ENCODE data around the gene LRRC61.
"Not testable (repeated sequence)": the region's sequence is repeated elsewhere in the genome, so short reads cannot be mapped to it uniquely, and the experiment has no call there.

LRRC61 gene, protein sequence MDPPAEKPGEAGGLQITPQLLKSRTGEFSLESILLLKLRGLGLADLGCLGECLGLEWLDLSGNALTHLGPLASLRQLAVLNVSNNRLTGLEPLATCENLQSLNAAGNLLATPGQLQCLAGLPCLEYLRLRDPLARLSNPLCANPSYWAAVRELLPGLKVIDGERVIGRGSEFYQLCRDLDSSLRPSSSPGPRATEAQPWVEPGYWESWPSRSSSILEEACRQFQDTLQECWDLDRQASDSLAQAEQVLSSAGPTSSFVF

DNA sequence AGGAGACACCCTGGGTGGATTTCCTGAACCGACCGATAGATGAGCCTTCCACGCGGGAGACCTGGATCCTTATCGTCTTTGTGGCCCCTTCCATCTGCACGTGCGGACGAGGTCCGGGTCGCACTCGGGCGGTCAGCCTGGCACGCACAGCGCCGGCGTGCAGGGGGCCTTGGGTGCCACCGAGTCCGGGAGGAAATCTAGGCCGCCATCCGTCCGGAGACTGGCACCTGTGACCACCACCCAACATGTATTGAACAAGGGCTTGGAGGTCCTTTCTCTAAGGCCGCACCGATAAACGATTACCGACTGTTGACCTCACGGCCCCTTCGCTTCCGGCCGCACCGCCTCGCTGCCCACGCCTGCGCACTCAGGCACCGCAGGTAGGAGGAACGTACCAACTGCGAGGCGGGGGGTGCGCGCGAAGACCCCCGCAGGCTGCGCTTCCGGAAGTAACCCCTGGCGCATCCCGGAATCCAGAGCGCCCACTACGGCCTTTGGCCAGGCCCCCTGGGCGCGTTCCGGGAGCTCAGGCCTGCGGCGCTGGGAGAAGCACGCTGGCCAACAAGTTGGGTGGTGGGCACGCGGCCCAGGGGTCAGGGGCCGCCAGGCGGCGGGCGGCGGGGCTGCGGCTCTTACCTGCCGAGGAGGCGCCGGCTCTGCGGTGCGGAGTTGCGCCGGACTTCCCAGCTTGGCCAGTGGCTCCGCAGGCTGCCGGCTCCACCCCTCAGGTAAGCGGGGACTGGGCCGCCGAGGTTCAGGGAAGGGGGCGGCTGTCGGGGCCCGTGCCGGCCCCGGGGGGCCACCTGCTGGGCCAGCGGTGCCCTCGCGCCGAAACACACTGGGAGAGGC is at the start of gene LRRC61, which contains the start of gene ACTR3C:
Gene LRRC61, plus strand, starts transcription at position 523 of the 849 bp plus-strand sequence. CDS start 13,507 bp downstream, outside the sequence.
Gene ACTR3C, minus strand, starts transcription at position 713 of the 849 bp plus-strand sequence. CDS start 28,249 bp downstream, outside the sequence.
- peak; percentile 72 for DNase-seq

DNA sequence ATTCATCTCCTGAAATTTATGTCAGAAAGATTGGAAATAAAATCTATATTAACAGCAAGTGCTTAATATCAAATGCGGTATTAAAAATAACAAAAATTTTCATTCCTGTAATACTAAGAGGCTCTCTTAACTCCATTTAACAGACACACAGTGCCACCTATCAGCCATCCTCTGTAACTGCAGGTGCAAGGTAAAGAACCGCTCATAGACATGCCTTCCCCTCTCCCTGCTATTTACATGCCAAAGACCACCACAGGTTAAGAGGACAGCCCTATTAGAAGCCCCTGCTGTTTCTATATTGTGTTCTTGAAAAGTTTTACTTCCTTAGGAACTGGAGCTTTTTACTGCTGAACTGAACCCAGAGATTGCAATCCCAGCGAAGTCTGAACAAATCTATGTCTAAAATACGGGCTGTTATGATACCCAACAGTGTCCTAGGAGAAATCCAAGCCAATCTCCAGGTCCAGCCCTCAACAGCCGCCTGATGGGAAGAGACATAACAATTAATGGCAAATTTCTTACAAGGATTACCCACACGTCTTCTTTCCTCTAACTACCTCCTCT is 46.9 kb upstream of the LRRC61 start:
- DNase-seq: peak; percentile 43

GRCh38 chr7:150278383-150278782 is 44.8 kb upstream of the LRRC61 start:
- not testable (repeated sequence) for DNase-seq

GRCh38 chr7:150281681-150282403 is 41.3 kb upstream of the LRRC61 start:
- DNase-seq: not testable (repeated sequence)

DNA sequence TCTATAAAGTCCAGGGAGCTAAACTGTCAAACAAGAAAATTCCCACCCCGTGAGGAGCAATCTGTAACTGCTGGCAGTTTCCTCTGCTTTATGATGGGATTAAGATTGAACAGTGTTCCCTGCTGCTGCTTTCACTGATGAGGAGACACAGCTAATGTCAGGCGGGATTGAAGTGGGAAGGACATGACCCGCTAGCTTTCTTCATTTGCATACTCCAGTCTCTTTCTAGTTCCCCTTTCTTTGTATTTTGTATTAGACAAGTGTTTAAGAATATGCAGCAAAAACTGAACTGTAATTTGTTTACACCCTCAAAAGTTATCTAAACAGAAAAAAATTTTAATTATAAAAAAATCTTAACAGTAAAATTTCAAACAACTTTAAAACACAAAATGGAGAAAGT is 40.0 kb upstream of the LRRC61 start:
- DNase-seq: not testable (repeated sequence)

DNA sequence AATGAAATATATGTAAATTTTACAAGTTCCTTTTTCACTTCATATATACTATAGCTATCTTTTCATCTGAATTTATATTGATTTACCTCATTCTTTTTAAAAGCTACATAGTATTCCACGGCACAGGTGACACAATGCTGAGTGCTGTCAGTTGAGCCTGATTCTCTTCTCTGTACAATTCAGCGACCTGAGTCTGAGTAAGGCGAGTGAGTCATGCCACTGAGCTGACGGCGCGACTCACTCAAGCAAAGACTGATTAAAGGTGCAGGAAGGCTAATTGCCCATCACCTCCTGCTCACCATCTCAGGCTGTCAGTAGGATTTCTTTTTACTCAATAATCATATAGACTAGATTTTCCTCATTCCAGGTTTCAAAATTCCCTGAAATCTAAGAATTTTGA is 39.5 kb upstream of the LRRC61 start:
- not testable (repeated sequence) for DNase-seq

GRCh38 chr7:150285849-150286754 is 37.1 kb upstream of the LRRC61 start:
- peak; percentile 24 for DNase-seq

DNA sequence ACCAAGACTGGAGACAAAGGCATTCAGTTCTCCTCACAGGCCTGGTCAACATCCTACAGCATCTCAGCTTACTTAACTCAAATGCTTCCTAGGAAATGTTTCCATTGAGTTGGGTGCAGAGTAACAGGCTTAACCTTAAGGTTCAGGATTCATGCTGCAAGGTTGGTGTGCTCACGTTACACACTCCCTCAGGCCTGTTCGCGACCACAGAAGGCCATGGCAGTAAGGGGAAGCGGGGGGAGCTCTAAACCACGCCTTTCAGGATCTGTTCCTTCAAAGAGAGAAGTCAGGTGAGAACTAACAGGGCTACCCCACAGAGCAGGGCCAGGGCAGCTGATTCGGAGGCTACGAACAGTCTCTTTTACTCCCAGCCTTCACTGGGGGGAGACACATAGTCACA is 35.3 kb upstream of the LRRC61 start:
- not testable (repeated sequence) for DNase-seq

GRCh38 chr7:150288816-150289215 is 34.3 kb upstream of the LRRC61 start:
- DNase-seq: not testable (repeated sequence)

- DNase-seq: not testable (repeated sequence)
These were observed 32.8 kb upstream of the LRRC61 start for GRCh38 chr7:150290317-150290716.

GRCh38 chr7:150295027-150295426 is 28.1 kb upstream of the LRRC61 start:
- not testable (repeated sequence) for DNase-seq

DNA sequence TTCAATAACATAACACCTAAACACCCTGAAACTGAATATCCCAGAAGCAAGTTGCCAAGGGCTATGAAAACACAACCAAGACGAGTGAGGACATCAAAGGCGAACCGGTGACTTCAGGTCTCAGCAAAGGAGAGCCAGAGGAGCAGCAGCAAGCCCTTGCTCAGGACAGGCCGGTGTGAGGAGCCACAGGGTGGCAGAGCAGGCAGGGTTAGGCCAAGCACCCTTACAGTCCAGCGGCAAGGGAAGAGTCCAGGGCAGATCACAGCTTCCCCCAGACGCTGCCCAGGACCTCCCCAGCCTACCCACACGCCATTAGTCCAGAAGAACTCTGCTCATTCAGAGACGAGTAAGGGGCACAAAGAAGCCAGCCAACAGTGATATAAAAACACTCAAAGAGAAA is 27.5 kb upstream of the LRRC61 start:
- not testable (repeated sequence) for DNase-seq

GRCh38 chr7:150296802-150297201 is 26.4 kb upstream of the LRRC61 start:
- not testable (repeated sequence) for DNase-seq

DNA sequence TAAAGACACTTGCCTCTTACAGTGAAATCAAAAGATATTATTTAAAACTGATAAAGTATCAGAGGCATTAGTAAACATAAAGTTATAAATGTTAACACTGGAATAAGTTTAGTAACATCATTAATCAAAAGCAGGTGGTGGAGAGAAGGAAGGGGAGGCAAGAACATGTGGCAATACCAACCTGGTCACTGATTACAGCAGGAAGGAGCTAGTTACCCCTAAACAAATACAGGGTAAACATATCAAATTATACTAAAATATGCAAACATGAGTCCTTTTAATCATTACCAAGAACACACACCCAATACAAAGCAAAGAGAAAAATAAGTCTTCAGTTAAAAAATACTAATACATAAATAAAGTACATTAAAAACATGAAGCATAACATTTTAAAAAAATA is 25.2 kb upstream of the LRRC61 start:
- DNase-seq: not testable (repeated sequence)

DNA sequence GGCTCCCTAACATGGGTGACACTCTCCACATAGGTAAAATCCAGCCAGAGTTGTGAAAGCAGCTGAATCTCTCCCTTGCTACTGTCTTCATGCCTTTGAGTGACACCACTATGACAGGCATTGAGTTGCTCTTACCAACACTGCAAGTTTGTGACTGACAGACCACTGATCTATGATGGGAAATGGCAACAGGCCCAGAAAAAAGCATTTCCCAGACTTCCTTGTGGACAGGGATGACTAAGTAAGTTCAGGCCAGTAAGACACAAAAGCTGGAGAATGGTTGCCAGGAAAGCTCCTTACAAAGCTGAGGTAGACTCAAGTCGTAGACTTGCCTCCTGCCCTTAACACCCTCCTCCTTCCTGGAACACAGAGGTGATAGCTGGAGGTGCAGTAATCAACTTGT is 20.2 kb upstream of the LRRC61 start:
- DNase-seq: not testable (repeated sequence)

GRCh38 chr7:150304499-150305258 is 18.5 kb upstream of the LRRC61 start:
- not testable (repeated sequence) for DNase-seq

DNA sequence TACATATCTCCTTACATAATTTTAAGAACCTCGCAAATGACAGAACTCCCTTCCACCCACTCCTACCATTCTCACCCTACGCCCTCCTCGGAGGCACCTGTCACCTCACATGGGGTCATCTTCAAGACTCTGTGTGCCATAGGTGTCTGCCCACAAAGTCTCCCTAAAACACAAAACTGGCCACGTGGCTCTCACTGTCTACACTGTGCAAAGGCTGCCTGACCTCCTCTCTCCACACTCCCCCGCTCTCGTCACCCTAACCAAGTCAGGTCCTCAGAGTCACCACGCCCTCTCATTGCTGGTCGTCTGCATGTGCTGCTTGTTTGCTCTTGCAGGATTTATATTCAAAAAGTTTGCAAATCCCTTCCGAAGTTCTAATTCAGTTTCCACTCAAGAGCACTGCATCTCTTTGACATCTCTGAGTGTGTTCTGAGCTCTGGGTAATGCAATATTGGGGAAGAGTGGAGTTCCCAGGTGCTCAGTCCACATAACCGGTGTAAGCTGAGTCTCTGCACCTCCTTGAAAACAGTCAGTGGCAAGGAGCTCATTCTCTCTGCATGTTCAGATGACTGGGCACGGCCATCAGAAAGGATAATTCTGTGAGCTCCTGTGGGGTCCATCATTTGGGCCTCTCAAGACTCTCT is 17.8 kb upstream of the LRRC61 start:
- not testable (repeated sequence) for DNase-seq

DNA sequence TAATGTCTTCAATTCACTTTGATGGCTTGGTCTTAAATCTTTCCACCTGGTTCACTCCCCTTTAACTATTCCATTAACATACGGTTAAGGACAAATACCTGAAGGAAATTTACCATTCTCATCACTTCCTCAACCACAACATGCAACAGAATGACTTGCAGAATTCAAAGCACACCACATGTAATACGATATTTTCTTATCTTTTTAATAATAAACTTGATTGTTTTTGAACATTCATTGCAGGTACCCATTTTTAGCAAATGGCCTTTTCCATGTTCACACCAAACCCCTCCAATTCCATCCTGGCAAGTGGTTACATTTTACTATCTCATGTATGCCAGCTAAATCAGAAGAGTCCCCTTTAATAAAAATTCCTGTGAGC is 17.3 kb upstream of the LRRC61 start:
- DNase-seq: not testable (repeated sequence)

GRCh38 chr7:150306377-150306776 is 16.8 kb upstream of the LRRC61 start:
- DNase-seq: not testable (repeated sequence)

DNA sequence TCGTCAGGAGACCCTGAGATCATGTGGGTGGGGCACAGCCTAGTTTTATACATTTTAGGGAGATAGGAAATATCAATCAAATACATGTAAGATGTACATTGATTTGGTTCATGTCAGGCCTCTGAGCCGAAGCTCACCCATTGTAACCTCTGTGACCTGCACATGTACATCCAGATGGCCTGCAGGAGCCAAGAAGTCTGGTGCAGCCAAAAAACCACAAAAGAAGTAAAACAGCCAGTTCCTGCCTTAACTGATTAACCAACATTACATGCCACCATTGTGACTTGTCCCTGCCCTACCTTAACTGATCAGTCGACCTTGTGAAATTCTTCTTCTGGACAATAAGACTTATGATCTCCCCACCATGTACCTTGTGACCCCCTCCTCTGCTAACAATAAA is 16.0 kb upstream of the LRRC61 start:
- no peak for DNase-seq

Measured in CD4-positive, alpha-beta T cell treated with Interleukin-6 for 4 hours (primary cell).